Neural cell (in vitro differentiated cells): ENCODE measurements around the gene LRRC8E. TPM values are rescaled to one million over a fixed set of nuclear protein-coding genes. Genes with fewer than 3 reads are reported as not detected.
A peak's percentile ranks its signal among the peaks of the same experiment; 100 is the strongest.

Experiments
- H2AFZ ChIP-seq: fragments of 200-600, 300-800 bp; sonication (generic), shearing (Covaris generic); 2 replicates; pipeline ENCODE4 v1.6.0; 2014; ENCODE audit warnings: low read depth, mild to moderate bottlenecking, antibody characterized with exemption, low read length, moderate library complexity
- H3F3A ChIP-seq: fragments of 200-600 bp; shearing (Covaris generic); 2 replicates; pipeline ENCODE4 v1.6.1; 2016; ENCODE audit warnings: mild to moderate bottlenecking, moderate library complexity, mixed read lengths, antibody characterized with exemption, low read length; ENCODE audit not compliant: insufficient read depth, poor library complexity, severe bottlenecking
- H3K27ac ChIP-seq: fragments of 200-600, 300-800 bp; sonication (generic), shearing (Covaris generic); 2 replicates; pipeline ENCODE4 v1.5.1; 2014; ENCODE audit warnings: mild to moderate bottlenecking, low read length, moderate library complexity
- H3K27me3 ChIP-seq: fragments of 300-800, 200-600 bp; sonication (generic), shearing (Covaris generic); 2 replicates; pipeline ENCODE4 v1.6.0; 2014; ENCODE audit warnings: mild to moderate bottlenecking, low read depth, low read length, moderate library complexity; ENCODE audit not compliant: insufficient read depth
- H3K36me3 ChIP-seq: fragments of 300-800, 200-600 bp; sonication (generic), shearing (Covaris generic); 2 replicates; pipeline ENCODE4 v1.5.1; 2014; ENCODE audit warnings: mild to moderate bottlenecking, antibody characterized with exemption, low read length, moderate library complexity; ENCODE audit not compliant: insufficient read depth
- H3K4me2 ChIP-seq: fragments of 300-800, 200-600 bp; sonication (generic), shearing (Covaris generic); 2 replicates; pipeline ENCODE4 v1.6.0; 2014; ENCODE audit warnings: mild to moderate bottlenecking, low read length
- H3K4me3 ChIP-seq: fragments of 300-800, 200-600 bp; sonication (generic), shearing (Covaris generic); 2 replicates; pipeline ENCODE4 v1.5.1; 2014; ENCODE audit warnings: mild to moderate bottlenecking, low read length, moderate library complexity
- H3K79me2 ChIP-seq: fragments of 200-600 bp; shearing (Covaris generic); replicated peaks from 2 replicates; pipeline ENCODE4 v1.6.0; 2014; ENCODE audit warnings: mild to moderate bottlenecking, low read length, moderate library complexity; ENCODE audit not compliant: insufficient read depth
- H3K9ac ChIP-seq: fragments of 300-800, 200-600 bp; sonication (generic), shearing (Covaris generic); 2 replicates; pipeline ENCODE4 v1.6.1; 2016; ENCODE audit warnings: mild to moderate bottlenecking, low read length, mixed read lengths
- H3K9me2 ChIP-seq: fragments of 200-600 bp; shearing (Covaris generic); 2 replicates; pipeline ENCODE4 v1.6.1; 2016; ENCODE audit warnings: mild to moderate bottlenecking, low read length, mixed read lengths; ENCODE audit not compliant: insufficient read depth
- H3K9me3 ChIP-seq: fragments of 200-600, 300-800 bp; sonication (generic), shearing (Covaris generic); 2 replicates; pipeline ENCODE4 v1.6.1; 2016; ENCODE audit warnings: mild to moderate bottlenecking, mixed run types, low read length, moderate library complexity, mixed read lengths
- H4K20me1 ChIP-seq: fragments of 200-600 bp; shearing (Covaris generic); 2 replicates; pipeline ENCODE4 v1.6.1; 2016; ENCODE audit warnings: mild to moderate bottlenecking, mixed run types; ENCODE audit not compliant: insufficient read depth
- EP300 ChIP-seq: fragments of 450-650 bp; conservative IDR thresholded peaks from 2 replicates; pipeline ENCODE4 v1.6.1; 2014; ENCODE audit warnings: antibody characterized with exemption, mild to moderate bottlenecking, moderate library complexity; ENCODE audit not compliant: poor library complexity, severe bottlenecking
- EZH2 ChIP-seq: fragments of 200-600, 300-800 bp; shearing (Covaris generic), sonication (generic); IDR thresholded peaks from 2 replicates; pipeline ENCODE4 v1.6.1; 2014; ENCODE audit warnings: antibody characterized with exemption, low read length, borderline replicate concordance, mild to moderate bottlenecking; ENCODE audit not compliant: insufficient read depth, poor library complexity, severe bottlenecking
- MXI1 ChIP-seq: fragments of 450-650 bp; conservative IDR thresholded peaks from 2 replicates; pipeline ENCODE4 v1.6.1; 2014; ENCODE audit warnings: antibody characterized with exemption, mild to moderate bottlenecking; ENCODE audit not compliant: poor library complexity, severe bottlenecking
- POLR2AphosphoS5 ChIP-seq: IDR thresholded peaks from 2 replicates; pipeline ENCODE4 v1.6.1; 2012
- RAD21 ChIP-seq: fragments of 450-650 bp; conservative IDR thresholded peaks from 2 replicates; pipeline ENCODE4 v1.6.1; 2014; ENCODE audit warnings: antibody characterized with exemption, mild to moderate bottlenecking, moderate library complexity
- SMC3 ChIP-seq: fragments of 450-650 bp; conservative IDR thresholded peaks from 2 replicates; pipeline ENCODE4 v1.6.1; 2014; ENCODE audit warnings: antibody characterized with exemption, mild to moderate bottlenecking, moderate library complexity; ENCODE audit not compliant: poor library complexity
- TAF1 ChIP-seq: IDR thresholded peaks from 2 replicates; pipeline ENCODE4 v1.6.1; 2012; ENCODE audit warnings: low read depth
- polyA plus RNA-seq: library from polyadenylated mRNA; depleted of rRNA; stranded (reverse); fragments of >200 nt; gene quantifications from 2 replicates; pipeline ENCODE4 v1.2.3, GENCODE V29; 2014
- TF ChIP-seq, protein P1 (sequence below): IDR thresholded peaks from 2 replicates; pipeline ENCODE4 v1.6.1; 2012; ENCODE audit warnings: borderline replicate concordance
- TF ChIP-seq, protein P2 (sequence below): fragments of 450-650 bp; IDR thresholded peaks from 2 replicates; pipeline ENCODE4 v1.5.1; 2014; ENCODE audit warnings: antibody characterized with exemption, mild to moderate bottlenecking, moderate library complexity; ENCODE audit not compliant: poor library complexity, severe bottlenecking

The LRRC8E gene
- polyA plus RNA-seq, 1 donor from 2014 or later, result not detected

DNA sequence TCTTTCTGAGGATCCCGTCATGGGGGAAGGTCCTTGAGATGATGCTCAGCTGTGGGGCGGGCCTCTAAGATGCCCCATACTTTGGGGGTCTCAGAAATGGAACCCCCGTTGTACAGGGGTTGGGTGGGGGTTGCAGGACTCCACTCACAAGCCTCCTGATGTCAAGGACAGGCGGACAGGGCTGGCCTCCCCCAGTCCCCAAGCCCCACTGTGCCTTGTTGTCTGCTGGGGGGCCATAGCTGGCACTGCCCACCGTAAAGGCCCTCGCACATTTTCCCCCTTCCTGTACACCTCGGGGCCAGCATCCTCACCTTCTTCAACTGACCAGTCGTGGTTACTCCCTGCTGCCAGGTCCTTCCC, 34.5 kb downstream of the LRRC8E start:
- TF ChIP-seq, protein P1, sequence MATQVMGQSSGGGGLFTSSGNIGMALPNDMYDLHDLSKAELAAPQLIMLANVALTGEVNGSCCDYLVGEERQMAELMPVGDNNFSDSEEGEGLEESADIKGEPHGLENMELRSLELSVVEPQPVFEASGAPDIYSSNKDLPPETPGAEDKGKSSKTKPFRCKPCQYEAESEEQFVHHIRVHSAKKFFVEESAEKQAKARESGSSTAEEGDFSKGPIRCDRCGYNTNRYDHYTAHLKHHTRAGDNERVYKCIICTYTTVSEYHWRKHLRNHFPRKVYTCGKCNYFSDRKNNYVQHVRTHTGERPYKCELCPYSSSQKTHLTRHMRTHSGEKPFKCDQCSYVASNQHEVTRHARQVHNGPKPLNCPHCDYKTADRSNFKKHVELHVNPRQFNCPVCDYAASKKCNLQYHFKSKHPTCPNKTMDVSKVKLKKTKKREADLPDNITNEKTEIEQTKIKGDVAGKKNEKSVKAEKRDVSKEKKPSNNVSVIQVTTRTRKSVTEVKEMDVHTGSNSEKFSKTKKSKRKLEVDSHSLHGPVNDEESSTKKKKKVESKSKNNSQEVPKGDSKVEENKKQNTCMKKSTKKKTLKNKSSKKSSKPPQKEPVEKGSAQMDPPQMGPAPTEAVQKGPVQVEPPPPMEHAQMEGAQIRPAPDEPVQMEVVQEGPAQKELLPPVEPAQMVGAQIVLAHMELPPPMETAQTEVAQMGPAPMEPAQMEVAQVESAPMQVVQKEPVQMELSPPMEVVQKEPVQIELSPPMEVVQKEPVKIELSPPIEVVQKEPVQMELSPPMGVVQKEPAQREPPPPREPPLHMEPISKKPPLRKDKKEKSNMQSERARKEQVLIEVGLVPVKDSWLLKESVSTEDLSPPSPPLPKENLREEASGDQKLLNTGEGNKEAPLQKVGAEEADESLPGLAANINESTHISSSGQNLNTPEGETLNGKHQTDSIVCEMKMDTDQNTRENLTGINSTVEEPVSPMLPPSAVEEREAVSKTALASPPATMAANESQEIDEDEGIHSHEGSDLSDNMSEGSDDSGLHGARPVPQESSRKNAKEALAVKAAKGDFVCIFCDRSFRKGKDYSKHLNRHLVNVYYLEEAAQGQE, result no peak
- TF ChIP-seq TAF1, result no peak
- no peak for TF ChIP-seq RAD21
- no peak for TF ChIP-seq SMC3
- TF ChIP-seq EP300, result no peak
- TF ChIP-seq, protein P2, sequence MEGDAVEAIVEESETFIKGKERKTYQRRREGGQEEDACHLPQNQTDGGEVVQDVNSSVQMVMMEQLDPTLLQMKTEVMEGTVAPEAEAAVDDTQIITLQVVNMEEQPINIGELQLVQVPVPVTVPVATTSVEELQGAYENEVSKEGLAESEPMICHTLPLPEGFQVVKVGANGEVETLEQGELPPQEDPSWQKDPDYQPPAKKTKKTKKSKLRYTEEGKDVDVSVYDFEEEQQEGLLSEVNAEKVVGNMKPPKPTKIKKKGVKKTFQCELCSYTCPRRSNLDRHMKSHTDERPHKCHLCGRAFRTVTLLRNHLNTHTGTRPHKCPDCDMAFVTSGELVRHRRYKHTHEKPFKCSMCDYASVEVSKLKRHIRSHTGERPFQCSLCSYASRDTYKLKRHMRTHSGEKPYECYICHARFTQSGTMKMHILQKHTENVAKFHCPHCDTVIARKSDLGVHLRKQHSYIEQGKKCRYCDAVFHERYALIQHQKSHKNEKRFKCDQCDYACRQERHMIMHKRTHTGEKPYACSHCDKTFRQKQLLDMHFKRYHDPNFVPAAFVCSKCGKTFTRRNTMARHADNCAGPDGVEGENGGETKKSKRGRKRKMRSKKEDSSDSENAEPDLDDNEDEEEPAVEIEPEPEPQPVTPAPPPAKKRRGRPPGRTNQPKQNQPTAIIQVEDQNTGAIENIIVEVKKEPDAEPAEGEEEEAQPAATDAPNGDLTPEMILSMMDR, result no peak
- no peak for TF ChIP-seq EZH2
- no peak for TF ChIP-seq POLR2AphosphoS5
- no peak for TF ChIP-seq MXI1
- Histone ChIP-seq H3K4me3 (no peak overlapping the region), H3K9me3 (no peaks in the 10 kb centered on the region), H3K27ac (no peak overlapping the region), H4K20me1 (peaks cover 10% of the 10 kb centered on the region), H2AFZ (no peak overlapping the region), H3K9ac (no peak overlapping the region), H3K36me3 (no peaks in the 10 kb centered on the region), H3K4me2 (no peak overlapping the region), H3K27me3 (peaks cover 10% of the 10 kb centered on the region), H3F3A (no peaks in the 10 kb centered on the region), H3K9me2 (no peaks in the 10 kb centered on the region), H3K79me2 (peaks cover 14% of the 10 kb centered on the region)

DNA sequence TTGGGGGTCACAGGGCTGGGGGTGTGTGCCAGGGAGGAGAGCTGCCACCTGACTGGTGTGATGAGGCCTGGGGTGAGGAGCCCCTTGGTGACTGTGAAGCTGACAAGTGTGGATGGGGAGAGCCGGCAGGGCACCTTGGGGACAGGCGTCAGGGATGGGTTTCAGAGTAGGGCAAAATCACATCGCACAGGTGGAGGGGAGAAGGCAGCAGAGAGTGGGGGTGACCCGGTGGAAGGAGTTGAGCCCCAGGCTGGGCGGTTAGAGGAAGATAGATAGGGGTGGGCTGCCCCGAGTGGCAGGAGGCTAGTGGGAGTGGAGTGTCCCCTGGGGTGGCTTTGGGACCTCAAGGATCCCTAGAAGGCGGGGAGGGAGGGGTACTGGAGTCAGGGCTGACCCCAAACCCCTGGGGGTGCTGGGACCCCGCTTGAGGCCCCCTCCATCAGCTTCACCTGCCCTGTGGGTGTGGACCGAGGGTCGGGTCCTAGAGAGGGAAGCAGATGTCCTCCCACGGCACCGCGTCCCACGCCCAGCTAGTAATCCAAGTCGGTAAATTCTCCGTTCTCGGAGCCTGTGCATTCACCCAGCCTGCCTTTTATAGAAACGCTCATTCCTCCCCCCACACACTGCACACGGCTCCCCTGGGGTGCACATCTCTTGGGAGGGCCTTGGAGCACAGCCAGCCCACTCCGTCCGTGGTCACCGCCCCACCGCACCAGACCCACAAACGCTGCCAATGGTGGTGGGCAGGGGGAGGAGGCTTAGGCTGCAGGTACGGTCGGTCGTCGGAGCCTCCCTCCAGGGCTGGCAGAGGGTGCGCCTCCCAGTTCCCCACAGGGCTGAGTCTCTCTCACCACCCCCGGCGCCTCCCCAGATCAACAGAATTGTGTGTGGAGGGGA, 35.2 kb downstream of the LRRC8E start:
- Histone ChIP-seq H3K9me2 (no peaks in the 10 kb centered on the region), H3K9ac (no peak overlapping the region), H3K4me2 (no peak overlapping the region), H2AFZ (no peak overlapping the region), H3K36me3 (no peaks in the 10 kb centered on the region), H3K27ac (no peak overlapping the region), H3K79me2 (peaks cover 14% of the 10 kb centered on the region), H3K9me3 (no peaks in the 10 kb centered on the region), H4K20me1 (peaks cover 10% of the 10 kb centered on the region), H3K4me3 (peak overlapping the region; percentile 70), H3F3A (no peaks in the 10 kb centered on the region), H3K27me3 (peaks cover 3% of the 10 kb centered on the region)
- TF ChIP-seq EZH2, result no peak
- no peak for TF ChIP-seq POLR2AphosphoS5
- TF ChIP-seq MXI1, result no peak
- TF ChIP-seq TAF1, result no peak
- no peak for TF ChIP-seq EP300
- TF ChIP-seq RAD21, result no peak
- no peak for TF ChIP-seq SMC3
- TF ChIP-seq, protein P2, result no peak
- TF ChIP-seq, protein P1, result no peak
